GM23338 (cell line): ENCODE measurements around the gene CAPZA1.

Experiments
- CREB1 ChIP-seq: fragments of 250-450 bp; sonication (Bioruptor Pico); IDR thresholded peaks from 2 replicates; pipeline ENCODE4 v1.5.0; 2020; ENCODE audit warnings: low read depth, mild to moderate bottlenecking, moderate library complexity
- CTCF ChIP-seq, 2 experiments: fragments of 200-600 bp in 1 of 2; sonication (generic) in 1 of 2; conservative IDR thresholded peaks; 2 replicates each; pipeline versions ENCODE4 v1.5.1 to v1.6.1; 2016 to 2017; ENCODE audit warnings: antibody characterized with exemption in 2 of 2, low read depth in 2 of 2, mild to moderate bottlenecking in 2 of 2, moderate library complexity in 1 of 2
- EZH2 ChIP-seq: fragments of 200-600 bp; sonication (generic); IDR thresholded peaks from one replicate; pipeline ENCODE4 v1.8.0; 2017; ENCODE audit warnings: antibody characterized with exemption, mild to moderate bottlenecking, low read depth; ENCODE audit not compliant: unreplicated experiment
- EZH2phosphoT487 ChIP-seq: fragments of 200-600 bp; sonication (generic); IDR thresholded peaks from one replicate; pipeline ENCODE4 v1.8.1; 2018; ENCODE audit warnings: antibody characterized with exemption; ENCODE audit not compliant: unreplicated experiment
- JUNB ChIP-seq: IDR thresholded peaks from one replicate; pipeline ENCODE4 v1.6.1; 2016; ENCODE audit warnings: antibody characterized with exemption; ENCODE audit not compliant: unreplicated experiment
- NANOG ChIP-seq: IDR thresholded peaks from 2 replicates; pipeline ENCODE4 v1.6.1; 2016; ENCODE audit warnings: antibody characterized with exemption, borderline replicate concordance
- POLR2AphosphoS5 ChIP-seq: IDR thresholded peaks from 2 replicates; pipeline ENCODE4 v1.6.1; 2016; ENCODE audit warnings: antibody characterized with exemption, low read depth
- TF ChIP-seq, protein P1 (sequence below): IDR thresholded peaks from one replicate; pipeline ENCODE4 v1.6.1; 2018; ENCODE audit warnings: antibody characterized with exemption; ENCODE audit not compliant: unreplicated experiment
- TF ChIP-seq, protein P2 (sequence below): IDR thresholded peaks from 2 replicates; pipeline ENCODE4 v1.6.1; 2016; ENCODE audit warnings: antibody characterized with exemption

DNA sequence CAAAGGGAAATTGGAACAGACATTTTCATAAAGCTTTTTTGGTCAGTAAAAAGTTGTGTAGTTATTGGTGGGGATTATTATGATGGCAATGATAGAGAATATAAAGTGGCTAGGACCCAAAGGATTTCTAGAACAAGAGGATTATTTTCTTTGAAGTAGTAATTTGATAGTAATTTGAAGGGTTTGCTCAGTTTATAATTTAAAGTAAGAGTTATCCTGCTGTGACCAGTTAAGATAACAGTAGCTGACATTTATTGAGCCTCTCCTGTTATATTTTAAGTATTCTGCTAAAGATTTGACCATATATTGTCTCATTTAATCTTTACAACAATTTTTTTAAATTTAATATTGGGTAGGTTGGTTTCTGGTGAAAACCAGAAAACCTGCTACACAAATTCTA is 14.7 kb downstream of the CAPZA1 start:
- TF ChIP-seq CTCF (conservative IDR thresholded peaks at IDR 0.05; ENCODE audit: low read depth in 2 of 2) (no peak), EZH2phosphoT487 (no peak), JUNB (no peak), CREB1 (CRISPR knock-in tag) (no peak), POLR2AphosphoS5 (no peak), EZH2 (no peak), NANOG (no peak)
- TF ChIP-seq, protein P1, sequence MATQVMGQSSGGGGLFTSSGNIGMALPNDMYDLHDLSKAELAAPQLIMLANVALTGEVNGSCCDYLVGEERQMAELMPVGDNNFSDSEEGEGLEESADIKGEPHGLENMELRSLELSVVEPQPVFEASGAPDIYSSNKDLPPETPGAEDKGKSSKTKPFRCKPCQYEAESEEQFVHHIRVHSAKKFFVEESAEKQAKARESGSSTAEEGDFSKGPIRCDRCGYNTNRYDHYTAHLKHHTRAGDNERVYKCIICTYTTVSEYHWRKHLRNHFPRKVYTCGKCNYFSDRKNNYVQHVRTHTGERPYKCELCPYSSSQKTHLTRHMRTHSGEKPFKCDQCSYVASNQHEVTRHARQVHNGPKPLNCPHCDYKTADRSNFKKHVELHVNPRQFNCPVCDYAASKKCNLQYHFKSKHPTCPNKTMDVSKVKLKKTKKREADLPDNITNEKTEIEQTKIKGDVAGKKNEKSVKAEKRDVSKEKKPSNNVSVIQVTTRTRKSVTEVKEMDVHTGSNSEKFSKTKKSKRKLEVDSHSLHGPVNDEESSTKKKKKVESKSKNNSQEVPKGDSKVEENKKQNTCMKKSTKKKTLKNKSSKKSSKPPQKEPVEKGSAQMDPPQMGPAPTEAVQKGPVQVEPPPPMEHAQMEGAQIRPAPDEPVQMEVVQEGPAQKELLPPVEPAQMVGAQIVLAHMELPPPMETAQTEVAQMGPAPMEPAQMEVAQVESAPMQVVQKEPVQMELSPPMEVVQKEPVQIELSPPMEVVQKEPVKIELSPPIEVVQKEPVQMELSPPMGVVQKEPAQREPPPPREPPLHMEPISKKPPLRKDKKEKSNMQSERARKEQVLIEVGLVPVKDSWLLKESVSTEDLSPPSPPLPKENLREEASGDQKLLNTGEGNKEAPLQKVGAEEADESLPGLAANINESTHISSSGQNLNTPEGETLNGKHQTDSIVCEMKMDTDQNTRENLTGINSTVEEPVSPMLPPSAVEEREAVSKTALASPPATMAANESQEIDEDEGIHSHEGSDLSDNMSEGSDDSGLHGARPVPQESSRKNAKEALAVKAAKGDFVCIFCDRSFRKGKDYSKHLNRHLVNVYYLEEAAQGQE, result no peak
- TF ChIP-seq, protein P2, sequence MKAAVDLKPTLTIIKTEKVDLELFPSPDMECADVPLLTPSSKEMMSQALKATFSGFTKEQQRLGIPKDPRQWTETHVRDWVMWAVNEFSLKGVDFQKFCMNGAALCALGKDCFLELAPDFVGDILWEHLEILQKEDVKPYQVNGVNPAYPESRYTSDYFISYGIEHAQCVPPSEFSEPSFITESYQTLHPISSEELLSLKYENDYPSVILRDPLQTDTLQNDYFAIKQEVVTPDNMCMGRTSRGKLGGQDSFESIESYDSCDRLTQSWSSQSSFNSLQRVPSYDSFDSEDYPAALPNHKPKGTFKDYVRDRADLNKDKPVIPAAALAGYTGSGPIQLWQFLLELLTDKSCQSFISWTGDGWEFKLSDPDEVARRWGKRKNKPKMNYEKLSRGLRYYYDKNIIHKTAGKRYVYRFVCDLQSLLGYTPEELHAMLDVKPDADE, result no peak
